NCI-H2227 treated with DMSO at 0.1 percent for 48 hours (cell line): ENCODE data around the gene TKT.

ENCODE experiments used
- DNase-seq: peaks from one replicate; lab custom pipeline; 2025; lab: John Stamatoyannopoulos, UW

The TKT gene

DNA sequence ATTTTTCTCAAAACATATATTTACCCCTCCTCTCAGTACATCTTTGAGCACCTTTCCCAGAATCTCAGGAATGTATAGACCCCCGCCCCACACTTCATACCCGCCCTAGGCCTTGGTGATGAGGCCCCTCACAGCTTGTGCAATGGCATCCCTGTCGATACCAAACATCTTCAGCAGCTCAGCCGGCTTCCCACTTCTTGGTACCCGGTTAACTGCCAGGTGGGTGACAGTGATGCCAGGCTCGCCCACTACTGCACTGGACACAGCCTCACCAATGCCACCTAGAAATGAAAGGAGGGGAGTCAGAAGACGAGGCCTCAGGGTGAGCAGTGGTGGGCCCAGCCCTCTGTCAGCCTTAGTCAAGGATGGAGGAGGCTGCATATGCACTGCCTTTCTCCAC is 30.2 kb downstream of the TKT start:
- no peak for DNase-seq

DNA sequence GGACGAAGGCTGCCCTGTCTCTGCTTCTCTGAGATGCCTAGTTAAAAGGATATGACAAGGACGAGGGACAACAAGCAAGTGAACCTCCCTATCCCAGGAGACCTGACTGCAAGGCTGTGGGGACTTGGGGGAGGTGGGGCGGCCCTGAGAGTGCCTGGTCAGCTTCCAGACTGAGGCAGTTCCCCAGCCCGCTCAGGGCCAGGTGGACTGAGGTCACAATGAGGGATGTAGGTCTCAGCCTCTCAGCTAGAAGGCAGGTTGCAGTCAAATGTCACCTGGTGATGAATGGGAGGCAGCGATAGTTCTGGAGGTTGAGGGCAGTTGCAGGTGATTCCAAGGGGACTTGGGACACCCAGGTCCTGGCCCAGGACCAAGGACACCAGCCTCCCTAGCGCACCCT is 30.6 kb downstream of the TKT start:
- no peak for DNase-seq

DNA sequence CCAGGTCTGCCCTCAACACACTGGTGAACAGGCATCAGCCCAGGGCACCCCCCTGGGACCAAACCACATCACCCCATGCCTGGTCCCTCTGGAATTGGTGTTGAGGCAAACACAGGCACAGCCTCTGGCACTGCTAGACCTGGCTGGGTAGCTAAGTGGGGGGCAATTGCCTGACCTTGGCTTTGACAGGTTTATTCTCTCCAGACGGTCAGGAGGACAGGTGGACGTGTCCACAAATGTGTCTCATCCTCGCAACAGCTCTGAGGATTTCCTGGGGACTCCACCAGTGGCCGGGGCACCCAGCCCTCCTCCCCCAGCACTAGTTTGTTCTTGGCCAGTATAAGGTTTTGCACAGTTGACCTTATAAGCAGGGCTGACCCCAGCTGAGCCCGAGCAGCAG is 31.3 kb downstream of the TKT start:
- DNase-seq, result no peak

DNA sequence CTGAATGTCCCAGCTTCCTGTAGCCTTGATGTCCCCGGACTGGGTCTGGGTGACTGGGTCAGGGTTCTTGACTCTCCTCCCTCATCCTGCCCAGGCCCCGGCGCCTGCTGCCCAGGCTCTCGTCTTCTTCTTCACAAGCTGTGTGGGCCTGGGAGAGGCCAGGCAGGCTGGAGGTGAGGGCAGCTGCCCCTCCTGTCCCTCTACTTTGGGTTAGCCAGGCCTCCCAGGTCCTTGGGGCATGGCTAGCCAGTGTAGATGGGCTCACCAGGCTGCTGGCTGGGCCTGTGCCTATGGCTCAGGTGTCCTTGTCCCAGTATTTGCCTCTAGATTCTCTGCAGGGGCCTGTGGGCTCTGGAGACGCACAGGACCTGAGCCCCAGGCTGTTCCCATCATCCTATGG is 31.8 kb downstream of the TKT start:
- DNase-seq, result no peak

DNA sequence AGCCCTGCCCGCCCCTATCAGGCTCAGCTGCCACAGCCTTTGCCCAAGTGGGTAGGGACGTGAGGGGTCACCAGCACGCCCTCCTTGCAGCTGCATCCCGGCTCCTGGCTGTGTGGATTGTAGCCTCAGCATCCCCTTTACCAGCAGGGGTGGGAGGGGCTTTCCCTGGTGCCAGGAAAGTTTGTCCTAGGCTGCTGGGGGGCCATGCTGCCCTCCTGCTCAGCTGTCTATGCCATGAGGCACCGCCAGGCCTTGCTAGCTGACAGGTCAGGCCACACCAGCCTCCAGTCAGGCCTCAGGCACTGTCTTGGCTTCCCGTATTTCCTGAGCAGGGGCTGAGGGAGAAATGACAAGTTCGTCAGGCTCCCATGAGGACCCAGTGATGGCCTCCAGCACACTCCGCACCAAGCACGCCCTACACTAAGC is 32.3 kb downstream of the TKT start:
- no peak for DNase-seq

DNA sequence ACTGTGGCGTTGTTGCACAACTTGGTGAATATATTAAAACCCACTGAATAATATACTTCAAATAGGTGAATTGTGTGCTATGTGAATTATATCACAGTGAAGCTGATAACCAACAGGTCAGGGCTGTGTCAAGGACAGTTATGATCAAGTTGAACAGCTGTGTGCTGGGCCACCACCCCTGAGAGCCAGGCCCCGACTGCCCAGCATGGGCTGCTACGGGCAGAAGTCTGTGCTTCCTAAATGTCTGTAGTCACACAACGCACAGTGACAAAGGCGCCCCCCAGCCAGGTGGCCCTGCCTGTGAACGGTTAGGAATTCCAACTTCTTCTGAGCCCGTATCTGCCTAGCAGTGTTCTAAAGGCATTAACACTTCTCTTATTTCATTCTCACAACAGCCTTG is 32.8 kb downstream of the TKT start:
- DNase-seq, result no peak

DNA sequence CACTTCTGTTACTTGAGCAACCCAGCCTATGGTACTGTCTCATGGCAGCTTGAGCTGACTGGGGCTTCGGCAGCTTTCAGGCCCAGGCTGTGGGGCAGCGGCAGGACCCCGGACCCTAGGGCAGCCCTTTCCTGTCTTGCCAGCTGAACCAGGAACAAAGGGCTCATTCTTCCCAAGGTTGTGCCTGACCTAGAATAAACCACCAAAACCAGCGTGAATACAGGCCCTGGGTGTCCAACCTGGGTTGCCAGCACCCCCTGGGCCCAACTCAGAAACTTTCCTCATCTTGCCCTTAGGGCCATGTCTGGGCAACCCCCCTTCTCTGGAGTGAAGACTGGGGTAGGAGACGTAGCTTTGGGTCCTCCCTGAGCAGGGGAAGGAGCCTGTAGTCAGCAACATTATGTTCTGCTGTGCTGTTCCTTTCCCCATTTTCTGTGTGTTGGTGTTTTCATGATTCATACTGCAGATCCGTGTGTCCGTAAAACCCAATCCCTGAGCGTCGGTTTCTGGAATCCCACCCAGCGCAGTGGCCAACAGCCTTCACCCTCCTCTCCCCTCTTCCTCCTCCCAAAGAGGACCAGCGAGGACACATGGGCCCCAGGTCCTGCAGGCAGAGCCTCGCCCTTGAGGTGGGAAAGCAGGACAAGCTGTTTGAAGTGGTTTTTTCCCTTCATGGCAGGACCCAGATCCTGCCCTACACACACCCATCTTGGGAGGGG is 33.5 kb downstream of the TKT start:
- no peak for DNase-seq

DNA sequence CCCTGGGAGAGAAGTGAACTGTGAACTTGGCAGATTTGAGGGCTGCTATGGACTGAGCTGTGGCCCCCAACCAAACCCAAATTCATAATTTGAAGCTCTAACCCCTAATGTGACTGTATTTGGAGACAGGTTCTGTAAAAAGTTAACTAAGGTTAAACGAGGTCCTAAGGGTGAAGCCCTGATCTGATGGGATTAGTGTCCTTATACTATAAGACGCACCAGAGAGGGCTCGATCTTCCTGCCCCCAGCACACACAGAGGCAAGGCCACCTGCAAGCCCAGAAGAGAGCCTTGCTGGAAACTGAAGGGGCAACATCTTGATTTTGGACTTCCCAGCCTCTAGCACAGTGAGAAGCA is 34.0 kb downstream of the TKT start:
- no peak for DNase-seq

DNA sequence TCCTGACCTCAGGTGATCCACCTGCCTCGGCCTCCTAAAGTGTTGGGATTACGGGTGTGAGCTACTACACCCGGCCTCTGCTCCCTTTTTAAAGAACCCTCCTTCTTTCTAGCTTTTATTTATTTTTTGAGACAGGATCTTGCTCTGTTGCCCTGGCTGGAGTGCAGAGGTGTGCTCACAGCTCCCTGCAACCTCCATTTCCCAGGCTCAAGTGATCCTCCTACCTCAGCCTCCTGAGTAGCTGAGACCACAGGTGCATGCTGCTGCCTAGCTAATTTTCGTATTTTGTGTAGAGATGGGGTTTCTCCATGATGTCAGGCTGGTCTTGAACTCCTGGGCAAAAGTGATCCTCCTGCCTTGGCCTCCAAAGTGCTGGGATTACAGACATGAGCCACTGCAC is 34.5 kb downstream of the TKT start:
- no peak for DNase-seq

DNA sequence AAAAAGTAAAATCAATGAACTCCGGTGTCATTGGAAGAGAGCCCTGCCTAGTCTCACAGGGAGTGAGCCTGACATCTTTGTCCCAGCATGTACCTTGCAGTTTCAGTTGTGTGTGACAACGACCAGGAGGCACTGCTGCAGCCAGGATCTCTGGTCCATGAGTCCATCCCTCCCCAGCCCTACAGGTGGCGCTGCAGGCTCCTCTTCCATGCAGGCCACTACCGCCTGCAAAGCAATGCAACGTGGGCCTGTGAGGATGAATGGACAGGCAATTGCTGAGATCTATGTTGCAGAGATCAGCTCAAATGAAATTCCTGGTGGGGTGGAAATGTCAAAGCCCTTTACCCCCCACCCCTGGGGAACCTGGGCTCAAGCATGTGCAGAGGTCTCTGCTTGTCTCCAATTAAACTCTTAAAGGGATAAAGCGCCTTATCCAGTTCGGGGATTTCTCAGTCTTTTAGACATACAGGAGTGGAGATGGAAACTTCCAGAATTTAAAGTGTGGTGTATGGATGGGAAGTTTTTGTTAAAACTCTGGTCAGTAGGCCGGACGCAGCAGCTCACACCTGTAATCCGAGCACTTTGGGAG is 35.8 kb downstream of the TKT start:
- DNase-seq, result peak; percentile 71

DNA sequence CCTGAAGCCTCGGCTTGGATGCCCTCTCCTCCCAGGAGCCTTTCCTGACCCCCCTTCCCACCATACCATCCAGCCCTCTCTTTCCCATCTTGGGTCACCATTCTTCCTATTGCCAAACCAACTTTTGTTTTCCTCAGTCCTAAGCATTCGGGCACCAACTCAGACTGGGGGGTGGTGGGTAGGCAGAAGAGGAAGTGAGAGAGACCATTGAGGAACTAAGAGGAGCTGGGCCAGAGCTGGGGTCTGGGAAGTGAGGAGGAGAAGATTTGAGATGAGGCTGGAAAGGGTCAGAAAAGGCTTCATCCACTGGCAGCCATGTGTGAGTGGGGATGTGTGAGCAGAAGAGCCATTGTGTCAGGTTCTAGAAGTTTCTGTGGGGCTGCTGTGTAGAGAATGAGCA is 37.7 kb downstream of the TKT start:
- DNase-seq, result no peak

DNA sequence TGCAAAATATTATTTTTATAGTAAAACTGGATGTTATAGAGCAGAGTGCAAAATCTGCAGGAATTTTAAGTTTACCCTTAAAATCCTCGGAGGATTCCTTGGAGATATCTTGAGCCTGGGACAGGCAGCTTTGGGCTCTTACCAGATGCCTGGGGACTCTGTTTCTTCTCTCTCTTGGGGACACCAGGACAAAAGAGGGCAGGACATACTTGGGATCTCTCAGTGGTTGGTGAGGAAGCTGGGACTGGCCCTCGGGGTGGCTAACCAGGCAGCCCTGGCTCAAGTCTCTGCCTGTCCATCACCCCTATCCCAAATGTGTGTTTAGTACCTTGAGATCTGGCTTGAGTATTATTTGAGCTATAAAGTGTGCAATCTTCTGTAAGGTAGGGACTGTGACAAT is 38.6 kb downstream of the TKT start:
- DNase-seq, result no peak

DNA sequence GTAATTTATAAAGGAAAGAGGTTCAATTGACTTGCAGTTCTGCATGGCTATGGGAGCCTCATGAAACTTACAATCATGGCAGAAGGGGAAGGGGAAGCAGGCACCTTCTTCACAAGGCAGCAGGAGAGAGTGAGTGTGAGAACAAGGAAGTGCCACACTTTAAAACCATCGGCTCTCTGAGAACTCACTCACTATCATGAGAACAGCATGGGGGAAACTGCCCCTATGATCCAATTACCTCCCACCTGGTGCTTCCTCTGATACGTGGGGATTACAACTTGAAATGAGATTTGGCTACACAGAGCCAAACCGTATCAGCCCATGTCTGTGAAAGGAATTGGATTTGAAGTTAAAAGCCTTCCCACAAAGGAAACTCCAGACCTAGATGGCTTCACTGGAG is 39.1 kb downstream of the TKT start:
- DNase-seq, result no peak

DNA sequence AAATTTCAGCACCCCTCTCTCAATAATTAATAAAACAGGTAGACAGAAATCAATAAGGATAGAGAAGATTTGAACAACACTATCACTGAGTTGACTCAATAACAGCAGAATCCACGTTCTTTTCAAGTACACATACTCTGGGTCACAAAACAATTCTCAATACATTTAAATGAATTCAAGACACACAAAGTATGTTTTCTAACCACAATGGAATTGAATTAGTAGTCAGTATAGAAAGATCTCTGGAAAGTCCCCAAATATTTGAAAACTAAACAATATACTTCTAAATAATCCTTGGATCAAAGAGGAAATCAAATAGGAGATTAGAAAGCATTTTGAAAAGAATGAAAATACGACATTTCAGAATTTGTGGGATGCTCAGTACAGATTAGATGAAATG is 40.0 kb downstream of the TKT start:
- DNase-seq, result no peak

DNA sequence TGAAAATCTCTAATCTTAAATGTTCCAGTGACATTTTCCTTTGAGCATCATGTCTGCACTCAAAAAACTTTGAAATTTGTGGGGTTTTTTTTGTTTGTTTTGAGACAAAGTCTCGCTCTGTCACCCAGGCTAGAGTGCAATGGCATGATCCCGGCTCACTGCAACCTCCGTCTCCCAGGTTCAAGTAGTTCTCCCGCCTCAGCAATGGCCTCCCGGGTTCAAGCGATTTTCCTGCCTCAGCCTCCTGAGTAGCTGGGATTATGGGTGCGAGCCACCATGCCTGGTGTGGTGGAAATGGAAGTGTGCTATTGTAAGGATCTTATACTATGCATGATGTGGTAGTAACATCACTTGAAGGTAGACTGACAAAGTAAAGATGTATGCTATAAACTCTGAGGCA is 42.5 kb downstream of the TKT start:
- no peak for DNase-seq

DNA sequence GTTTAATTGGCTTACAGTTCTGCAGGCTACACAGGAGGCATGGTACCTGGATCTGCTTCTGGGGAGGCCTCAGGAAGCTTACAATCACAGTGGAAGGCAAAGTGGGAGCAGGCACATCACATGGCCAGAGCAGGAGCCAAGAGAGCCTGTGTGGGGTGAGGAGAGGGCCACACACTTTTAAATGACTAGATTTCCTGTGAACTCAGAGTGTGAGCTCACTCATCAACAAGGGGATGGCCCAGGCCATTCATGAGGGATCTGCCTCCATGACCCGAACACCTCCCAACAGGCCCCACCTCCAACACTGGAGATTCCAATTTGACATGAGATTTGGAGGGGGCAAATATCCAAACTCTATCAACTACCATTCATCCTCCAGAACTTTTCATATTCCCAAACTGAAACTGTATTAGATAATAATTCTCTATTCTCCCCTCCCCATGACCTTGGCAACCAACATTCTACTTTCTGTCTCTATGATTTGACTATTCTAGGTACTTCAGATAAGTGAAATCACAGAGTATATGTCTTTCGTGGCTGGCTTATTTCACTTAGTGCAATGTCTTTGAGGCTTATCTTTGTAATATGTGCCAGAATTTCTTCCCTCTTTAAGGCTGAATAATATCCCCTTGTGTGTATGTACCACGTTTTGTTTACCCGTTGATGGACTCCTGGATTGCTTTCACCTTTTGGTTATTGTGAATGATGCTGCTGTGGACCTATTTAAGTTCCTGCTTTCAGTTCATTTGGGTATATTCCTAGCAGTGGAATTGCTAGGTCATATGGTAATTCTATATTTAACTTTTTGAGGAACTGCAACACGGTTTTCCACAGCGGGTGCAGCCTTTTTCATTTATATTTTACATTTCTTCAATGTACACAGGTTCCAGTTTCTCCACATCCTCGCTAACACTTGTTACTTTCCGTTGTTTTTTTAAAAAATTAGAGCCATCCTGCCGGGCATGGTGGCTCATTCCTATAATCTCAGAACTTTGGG is 43.8 kb downstream of the TKT start:
- no peak for DNase-seq

DNA sequence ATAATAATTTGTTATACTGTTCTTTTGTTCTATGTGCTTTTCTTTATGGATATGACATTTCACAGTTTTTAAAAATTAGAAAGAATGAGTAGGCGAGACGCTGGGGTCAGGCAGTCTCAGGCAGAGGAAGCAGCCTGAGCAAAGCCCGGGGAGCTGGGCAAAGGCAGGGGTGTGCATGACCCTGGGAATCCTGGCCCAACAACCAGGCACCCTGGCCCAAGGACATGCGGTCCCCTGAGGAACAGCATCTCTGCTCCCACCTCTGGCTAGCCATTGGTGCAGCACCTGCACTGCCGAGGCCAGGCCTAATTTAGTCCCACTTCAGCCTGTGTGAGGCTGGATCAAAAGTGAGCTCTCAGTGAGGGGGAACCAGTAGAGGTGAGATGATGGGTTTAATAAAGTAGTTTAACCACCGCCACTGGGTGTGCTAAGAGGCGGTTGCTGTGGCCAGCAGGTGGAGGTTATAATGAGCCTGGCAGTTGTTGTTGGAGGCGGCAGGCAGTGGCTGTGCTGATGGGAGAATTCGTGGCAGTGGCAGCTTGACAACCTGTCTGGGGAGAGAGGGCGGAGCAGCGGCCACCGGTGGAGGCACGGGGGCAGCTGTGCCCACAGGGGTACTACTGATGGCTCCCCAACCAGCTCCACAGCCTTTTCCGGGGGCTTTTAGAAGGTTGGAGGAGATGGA is 53.3 kb downstream of the TKT start:
- peak; percentile 11 for DNase-seq

DNA sequence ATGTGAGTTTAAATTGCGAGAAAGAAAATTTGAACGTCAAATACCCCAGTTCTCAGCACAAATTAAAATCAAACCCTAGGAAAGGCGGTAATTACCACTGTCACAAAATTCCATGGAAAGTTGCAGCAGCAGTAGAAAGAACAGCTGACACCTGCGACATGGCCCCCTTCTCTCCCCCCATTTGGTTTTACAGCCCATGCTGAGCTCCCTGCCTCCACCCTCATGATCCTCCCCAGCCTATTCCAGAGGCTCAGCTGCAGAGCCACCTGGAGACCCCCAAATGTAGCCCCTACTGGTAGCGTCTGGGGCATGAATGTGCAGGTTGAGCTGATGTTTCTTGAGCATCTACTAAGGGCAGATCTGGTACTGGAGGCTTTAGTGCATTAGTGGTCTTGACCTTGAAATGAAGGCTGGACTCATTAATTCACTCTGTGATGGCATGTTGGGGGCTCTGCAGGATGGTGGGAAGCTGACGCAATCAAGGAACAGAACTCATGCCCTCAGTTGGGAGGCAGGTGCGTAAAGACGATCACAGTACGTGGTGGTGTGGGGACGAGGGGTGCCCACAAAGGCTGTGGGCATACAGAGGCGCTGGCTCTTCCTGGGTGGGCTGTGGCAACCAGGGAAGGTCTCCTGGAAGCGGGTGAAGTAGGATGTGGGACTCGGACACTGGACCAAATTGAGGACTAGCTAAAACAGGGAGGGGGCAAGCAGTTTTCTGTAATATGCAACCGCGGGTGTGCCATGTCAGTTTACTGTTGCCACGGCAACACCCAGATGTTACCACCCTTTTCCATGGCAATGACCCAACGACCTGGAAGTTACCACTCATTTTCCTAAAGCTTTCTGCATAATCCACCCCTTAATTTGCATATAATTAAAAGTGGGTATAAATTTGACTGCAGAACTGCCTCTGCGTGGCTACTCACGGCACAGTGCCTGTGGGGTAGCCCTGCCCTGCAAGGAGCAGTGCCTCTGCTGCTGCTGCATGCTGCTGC is 55.0 kb downstream of the TKT start:
- no peak for DNase-seq

DNA sequence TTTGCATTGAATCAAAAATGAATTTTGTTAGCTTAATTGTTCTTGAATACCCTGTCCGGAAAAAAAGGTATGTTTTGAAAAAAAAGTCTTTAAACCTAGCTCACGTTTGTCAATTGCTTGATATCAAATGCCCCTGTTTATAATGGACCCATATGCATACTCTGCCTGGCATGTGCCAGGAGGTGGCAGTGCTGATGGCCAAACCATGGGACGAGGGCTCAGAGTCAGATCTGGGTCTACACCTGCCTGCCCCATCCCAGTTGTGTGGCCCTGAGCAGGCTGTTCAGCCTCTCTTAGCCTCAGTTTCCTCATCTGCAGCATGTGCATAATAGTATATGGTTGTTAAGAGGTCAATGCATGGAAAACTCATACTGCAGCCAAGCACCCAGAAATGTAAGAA is 56.0 kb downstream of the TKT start:
- no peak for DNase-seq

DNA sequence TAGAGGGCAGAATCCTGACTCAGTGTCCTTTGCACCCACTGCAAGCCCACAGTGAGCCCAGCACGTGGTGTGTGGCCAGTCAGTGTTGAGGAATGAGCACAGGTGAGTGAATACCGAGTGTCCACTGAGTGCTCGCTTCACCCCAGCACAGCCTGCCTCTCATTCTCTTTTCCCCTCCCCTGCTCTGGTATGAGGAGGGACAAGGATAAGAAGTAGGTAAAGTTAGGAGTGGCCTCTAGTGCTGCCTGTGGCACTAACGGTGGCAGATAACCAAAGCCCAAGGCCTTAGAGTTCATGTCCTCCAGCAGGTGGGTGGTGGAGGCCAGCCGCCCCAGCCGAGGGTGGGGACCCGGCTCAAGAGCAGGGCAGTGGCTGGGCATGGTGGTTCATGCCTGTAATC is 56.8 kb downstream of the TKT start:
- no peak for DNase-seq

DNA sequence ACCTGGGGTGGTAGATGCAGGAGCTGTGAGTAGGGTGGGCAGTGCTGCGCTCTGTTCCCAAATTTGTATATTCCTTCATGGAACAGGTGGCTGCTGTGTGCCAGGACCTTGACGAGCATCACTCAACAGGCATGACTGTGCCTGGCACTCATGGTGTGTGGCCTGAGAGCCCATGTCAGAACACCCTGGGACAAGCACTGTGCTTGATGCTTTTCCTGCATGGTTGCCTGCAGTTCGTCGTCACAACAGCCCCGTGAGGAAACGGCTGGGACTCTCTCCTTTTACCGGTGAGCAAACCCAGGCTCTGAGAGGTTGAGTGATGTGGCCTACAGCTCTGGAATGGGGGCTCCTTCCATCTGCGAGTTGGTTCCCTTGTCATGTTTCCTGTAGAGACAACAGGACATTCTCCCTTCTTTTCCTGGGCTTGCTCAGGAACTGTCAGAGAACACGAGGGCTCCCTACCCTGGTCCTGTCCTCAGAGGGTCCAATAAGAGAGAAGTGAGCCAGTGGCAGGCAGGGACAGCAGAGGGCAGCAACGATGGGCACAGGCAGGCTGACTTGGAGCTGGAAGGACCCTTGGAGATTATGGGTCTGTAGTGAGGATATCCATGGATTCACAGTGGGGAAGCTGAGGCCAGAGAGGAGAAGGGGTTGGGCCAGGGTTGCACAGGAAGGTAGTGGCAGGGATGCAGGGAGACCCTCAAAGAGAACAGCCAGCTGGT is 57.4 kb downstream of the TKT start:
- DNase-seq, result no peak
